PC-9 (cell line): ENCODE results near the gene LAPTM5. TPM values are rescaled to one million over a fixed set of nuclear protein-coding genes. Genes with fewer than 3 reads are reported as not detected.
"Not testable (repeated sequence)": the region's sequence is repeated elsewhere in the genome, so short reads cannot be mapped to it uniquely, and the experiment has no call there.

Experiments used
- BruUV-seq: library from RNA; stranded (reverse); fragments of 400-500 nt; replicated peaks from 2 replicates; lab custom pipeline; 2021; lab: Mats Ljungman, UMichigan
- CTCF ChIA-PET: fragments of 300-600 bp; sonication (Branson Sonifier 250); formaldehyde crosslinking; loops from one replicate; lab custom pipeline; 2022; ENCODE audit warnings: antibody characterized with exemption; lab: Charles Lee
- POLR2A ChIA-PET: fragments of 300-600 bp; sonication (Branson Sonifier 250); formaldehyde crosslinking; loops from one replicate; lab custom pipeline; 2022; ENCODE audit warnings: antibody characterized with exemption; ENCODE audit not compliant: unreplicated experiment; lab: Charles Lee
- DNase-seq, 2 experiments: peaks; one replicate each; pipeline versions ENCODE4 v3.0.0 to v3.0.0-alpha.2; 2015 to 2022; ENCODE audit warnings: mixed read lengths in 1 of 2
- H2AFZ ChIP-seq: fragments of 200-600 bp; sonication (generic); 2 replicates; pipeline ENCODE4 v1.8.1; 2017; ENCODE audit warnings: antibody characterized with exemption
- H3F3A ChIP-seq: fragments of 200-600 bp; sonication (generic); 2 replicates; pipeline ENCODE4 v1.8.1; 2017; ENCODE audit warnings: antibody characterized with exemption, mild to moderate bottlenecking, low read depth; ENCODE audit not compliant: insufficient read depth
- H3K27ac ChIP-seq: fragments of 200-600 bp; sonication (generic); 2 replicates; pipeline ENCODE4 v1.6.1; 2016; ENCODE audit warnings: mixed run types
- H3K27me3 ChIP-seq: fragments of 200-600 bp; sonication (generic); 2 replicates; pipeline ENCODE4 v1.6.1; 2016; ENCODE audit warnings: low read depth, mixed run types; ENCODE audit not compliant: insufficient read depth
- H3K36me3 ChIP-seq: fragments of 200-600 bp; sonication (generic); 2 replicates; pipeline ENCODE4 v1.6.1; 2016; ENCODE audit warnings: low read depth, mixed run types
- H3K4me1 ChIP-seq: fragments of 200-600 bp; sonication (generic); replicated peaks from 2 replicates; pipeline ENCODE4 v1.6.1; 2016; ENCODE audit warnings: mixed run types; ENCODE audit not compliant: insufficient read depth
- H3K4me2 ChIP-seq: fragments of 200-600 bp; sonication (generic); 2 replicates; pipeline ENCODE4 v1.6.1; 2017; ENCODE audit warnings: mixed run types
- H3K4me3 ChIP-seq: fragments of 200-600 bp; sonication (generic); 2 replicates; pipeline ENCODE4 v1.6.1; 2016; ENCODE audit warnings: mixed run types
- H3K79me2 ChIP-seq: fragments of 200-600 bp; sonication (generic); 2 replicates; pipeline ENCODE4 v1.6.1; 2017; ENCODE audit warnings: low read depth, mixed run types
- H3K9me2 ChIP-seq: fragments of 200-600 bp; sonication (generic); 2 replicates; pipeline ENCODE4 v1.8.1; 2017; ENCODE audit warnings: mild to moderate bottlenecking; ENCODE audit not compliant: insufficient read depth
- H3K9me3 ChIP-seq: fragments of 200-600 bp; sonication (generic); 2 replicates; pipeline ENCODE4 v1.8.1; 2016; ENCODE audit warnings: low read depth; ENCODE audit not compliant: insufficient read depth
- H4K20me1 ChIP-seq: fragments of 200-600 bp; sonication (generic); 2 replicates; pipeline ENCODE4 v1.8.1; 2017; ENCODE audit not compliant: insufficient read depth
- CTCF ChIP-seq: fragments of 200-600 bp; sonication (generic); conservative IDR thresholded peaks from 2 replicates; pipeline ENCODE4 v1.6.1; 2017; ENCODE audit warnings: mixed run types, antibody characterized with exemption, mild to moderate bottlenecking, moderate library complexity
- EZH2 ChIP-seq: fragments of 200-600 bp; sonication (generic); IDR thresholded peaks from 2 replicates; pipeline ENCODE4 v1.8.0; 2017; ENCODE audit warnings: antibody characterized with exemption, low read depth
- intact Hi-C: fragments of 100-400 bp; cut with micrococcal nuclease; formaldehyde crosslinking; loops from one replicate; pipeline ENCODE4 v1.10.0; 2022; ENCODE audit not compliant: unreplicated experiment
- total RNA-seq: library from RNA; stranded (reverse); gene quantifications from 2 replicates; pipeline ENCODE4 v1.2.3, GENCODE V29; 2021

Gene LAPTM5
- total RNA-seq, 1 experiment from 2014 or later: 5.0 TPM

DNA sequence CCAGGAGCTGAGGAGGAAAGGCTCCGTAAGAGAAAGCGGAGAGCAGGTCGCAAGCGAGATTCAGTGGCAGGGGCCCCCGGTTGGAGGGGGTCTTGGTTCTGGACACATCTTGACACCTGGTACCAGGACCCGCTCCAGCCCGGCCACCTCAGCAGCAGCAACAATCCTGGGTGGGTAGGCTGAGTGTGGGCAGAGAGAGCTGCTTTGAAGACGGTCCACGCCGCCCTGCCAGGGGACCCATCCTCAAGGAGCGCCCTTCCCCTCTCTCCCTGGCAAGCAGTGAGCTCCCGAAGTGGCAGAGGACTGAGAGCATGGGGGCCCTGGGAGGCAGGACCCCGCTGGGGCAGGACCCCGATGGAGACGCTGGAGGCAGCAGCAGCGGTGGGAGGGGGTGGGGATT is 35.6 kb upstream of the LAPTM5 start:
- Histone ChIP-seq H3K36me3 (no peaks in the 10 kb centered on the region), H3F3A (peaks cover 13% of the 10 kb centered on the region), H3K27me3 (no peaks in the 10 kb centered on the region), H2AFZ (no peak overlapping the region), H4K20me1 (no peaks in the 10 kb centered on the region), H3K9me2 (no peaks in the 10 kb centered on the region), H3K79me2 (no peaks in the 10 kb centered on the region), H3K4me3 (no peak overlapping the region), H3K4me1 (peaks cover 12% of the 10 kb centered on the region), H3K27ac (no peak overlapping the region), H3K4me2 (no peak overlapping the region), H3K9me3 (no peaks in the 10 kb centered on the region)
- TF ChIP-seq CTCF: no peak
- no peak for TF ChIP-seq EZH2
- BruUV-seq: no TSS peak
- DNase-seq: no peak
- ChIA-PET POLR2A (interaction anchor here (0.7 kb wide), 1 partner anchor 578 kb away, joined by 5 read pairs; no protein-coding TSS in a partner anchor), CTCF (no interaction called here)
- intact Hi-C loops: no loop called here

- POLR2A ChIA-PET: no interaction called here
- CTCF ChIA-PET: no interaction called here
- intact Hi-C loops: no loop called here
- H3K9me2 ChIP-seq: no peaks in the 10 kb centered on the region
- DNase-seq: no peak
- no peaks in the 10 kb centered on the region for H3K9me3 ChIP-seq
- no peak overlapping the region for H3K27ac ChIP-seq
- H3K27me3 ChIP-seq: no peaks in the 10 kb centered on the region
- peaks cover under 1% of the 10 kb centered on the region; the same call in 1 of the 2 replicates for H3K4me1 ChIP-seq
- TF ChIP-seq EZH2: no peak
- no peak for TF ChIP-seq CTCF
- no TSS peak for BruUV-seq
- H3K4me3 ChIP-seq: no peak overlapping the region
- H2AFZ ChIP-seq: no peak overlapping the region
- no peaks in the 10 kb centered on the region for H3K36me3 ChIP-seq
- no peak overlapping the region for H3K4me2 ChIP-seq
- H3F3A ChIP-seq: no peaks in the 10 kb centered on the region
- no peaks in the 10 kb centered on the region for H3K79me2 ChIP-seq
- no peaks in the 10 kb centered on the region for H4K20me1 ChIP-seq
These were observed 34.3 kb upstream of the LAPTM5 start for GRCh38 chr1:30791868-30792267.

GRCh38 chr1:30790850-30791778 is 33.5 kb upstream of the LAPTM5 start:
- Histone ChIP-seq H2AFZ (no peak overlapping the region), H3K27me3 (no peaks in the 10 kb centered on the region), H3F3A (no peaks in the 10 kb centered on the region), H3K27ac (no peak overlapping the region), H3K4me2 (no peak overlapping the region), H3K9me2 (no peaks in the 10 kb centered on the region), H3K79me2 (no peaks in the 10 kb centered on the region), H3K36me3 (no peaks in the 10 kb centered on the region), H4K20me1 (no peaks in the 10 kb centered on the region), H3K4me3 (no peak overlapping the region), H3K4me1 (no peaks in the 10 kb centered on the region), H3K9me3 (no peaks in the 10 kb centered on the region)
- CTCF ChIA-PET: no interaction called here
- POLR2A ChIA-PET: interaction anchor here (0.6 kb wide), 1 partner anchor 64 kb away, joined by 4 read pairs; no protein-coding TSS in a partner anchor
- TF ChIP-seq CTCF (no peak), EZH2 (no peak)
- DNase-seq: no peak
- intact Hi-C loops: no loop called here
- BruUV-seq: no TSS peak

GRCh38 chr1:30790256-30790525 is 32.6 kb upstream of the LAPTM5 start:
- H3K36me3 ChIP-seq, H3K4me2 ChIP-seq, CTCF ChIA-PET, H3K27ac ChIP-seq, H3K79me2 ChIP-seq, POLR2A ChIA-PET, DNase-seq, intact Hi-C loops, H3K9me3 ChIP-seq, H4K20me1 ChIP-seq, H3K4me1 ChIP-seq, H3F3A ChIP-seq, H2AFZ ChIP-seq, H3K27me3 ChIP-seq, BruUV-seq, H3K9me2 ChIP-seq, H3K4me3 ChIP-seq: not testable (repeated sequence)
